GM12878 (cell line): ENCODE measurements around the gene SSB.
"Not testable (repeated sequence)": the region's sequence is repeated elsewhere in the genome, so short reads cannot be mapped to it uniquely, and the experiment has no call there.

Source experiments
- ATF7 ChIP-seq: fragments of 450-650 bp; IDR thresholded peaks from 2 replicates; pipeline ENCODE4 v1.6.1; 2016; ENCODE audit warnings: low read depth, mild to moderate bottlenecking
- CHD1 ChIP-seq: IDR thresholded peaks from 2 replicates; pipeline ENCODE4 v1.6.1; 2012; ENCODE audit warnings: low read depth, low read length, improper control_type of control experiment
- RAD21 ChIP-seq: IDR thresholded peaks from 2 replicates; pipeline ENCODE4 v1.6.1; 2011; ENCODE audit warnings: mild to moderate bottlenecking, low read depth, low read length, moderate library complexity; ENCODE audit not compliant: insufficient read depth
- TAF1 ChIP-seq: IDR thresholded peaks from 2 replicates; pipeline ENCODE4 v1.6.1; 2011; ENCODE audit warnings: mild to moderate bottlenecking, low read depth, low read length, borderline replicate concordance
- TF ChIP-seq, protein P1 (sequence below), 3 experiments: IDR thresholded peaks in 2 of 3; conservative IDR thresholded peaks in 1 of 3; 2 replicates each; pipeline ENCODE4 v1.5.1; 2011; ENCODE audit warnings: low read depth in 3 of 3, low read length in 3 of 3, mild to moderate bottlenecking in 3 of 3, control low read depth in 2 of 3, moderate library complexity in 2 of 3, inconsistent platforms in 1 of 3, mixed read lengths in 1 of 3; ENCODE audit not compliant: control insufficient read depth in 2 of 3, insufficient read depth in 1 of 3; ENCODE audit errors: extremely low read depth in 1 of 3
- TF ChIP-seq, protein P2 (sequence below): IDR thresholded peaks from 2 replicates; pipeline ENCODE4 v1.6.1; 2011; ENCODE audit warnings: mild to moderate bottlenecking, low read depth, low read length, moderate library complexity; ENCODE audit not compliant: insufficient replicate concordance
- TF ChIP-seq, protein P3 (sequence below): fragments of 450-650 bp; IDR thresholded peaks from 2 replicates; pipeline ENCODE4 v1.6.1; 2017; ENCODE audit warnings: antibody characterized with exemption, mild to moderate bottlenecking, moderate library complexity
- TF ChIP-seq, protein P4 (sequence below): fragments of 450-650 bp; IDR thresholded peaks from 2 replicates; pipeline ENCODE4 v1.6.1; 2018; ENCODE audit warnings: mild to moderate bottlenecking, low read depth, moderate library complexity; ENCODE audit not compliant: partially characterized antibody

DNA sequence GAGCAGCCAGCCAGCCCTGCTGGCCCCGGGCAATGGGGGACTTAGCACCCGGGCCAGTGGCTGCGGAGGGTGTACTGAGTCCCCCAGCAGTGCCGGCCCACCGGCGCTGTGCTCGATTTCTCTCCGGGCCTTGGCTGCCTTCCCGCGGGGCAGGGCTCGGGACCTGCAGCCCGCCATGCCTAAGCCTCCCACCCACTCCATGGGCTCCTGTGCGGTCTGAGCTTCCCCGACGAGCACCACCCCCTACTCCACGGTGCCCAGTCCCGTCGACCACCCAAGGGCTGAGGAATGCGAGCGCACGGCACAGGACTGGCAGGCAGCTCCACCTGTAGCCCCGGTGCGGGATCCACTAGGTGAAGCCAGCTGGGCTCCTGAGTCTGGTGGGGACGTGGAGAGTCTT is 43.0 kb downstream of the SSB start:
- not testable (repeated sequence) for TF ChIP-seq TAF1, ATF7, CHD1, RAD21
- TF ChIP-seq, protein P1, sequence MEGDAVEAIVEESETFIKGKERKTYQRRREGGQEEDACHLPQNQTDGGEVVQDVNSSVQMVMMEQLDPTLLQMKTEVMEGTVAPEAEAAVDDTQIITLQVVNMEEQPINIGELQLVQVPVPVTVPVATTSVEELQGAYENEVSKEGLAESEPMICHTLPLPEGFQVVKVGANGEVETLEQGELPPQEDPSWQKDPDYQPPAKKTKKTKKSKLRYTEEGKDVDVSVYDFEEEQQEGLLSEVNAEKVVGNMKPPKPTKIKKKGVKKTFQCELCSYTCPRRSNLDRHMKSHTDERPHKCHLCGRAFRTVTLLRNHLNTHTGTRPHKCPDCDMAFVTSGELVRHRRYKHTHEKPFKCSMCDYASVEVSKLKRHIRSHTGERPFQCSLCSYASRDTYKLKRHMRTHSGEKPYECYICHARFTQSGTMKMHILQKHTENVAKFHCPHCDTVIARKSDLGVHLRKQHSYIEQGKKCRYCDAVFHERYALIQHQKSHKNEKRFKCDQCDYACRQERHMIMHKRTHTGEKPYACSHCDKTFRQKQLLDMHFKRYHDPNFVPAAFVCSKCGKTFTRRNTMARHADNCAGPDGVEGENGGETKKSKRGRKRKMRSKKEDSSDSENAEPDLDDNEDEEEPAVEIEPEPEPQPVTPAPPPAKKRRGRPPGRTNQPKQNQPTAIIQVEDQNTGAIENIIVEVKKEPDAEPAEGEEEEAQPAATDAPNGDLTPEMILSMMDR (IDR thresholded peaks at IDR 0.05 in 2 of 3, conservative IDR thresholded peaks at IDR 0.05 in 1 of 3; ENCODE audit: control insufficient read depth in 2 of 3, extremely low read depth in 1 of 3, insufficient read depth in 1 of 3, low read depth in 3 of 3, low read length in 3 of 3): not testable (repeated sequence)
- TF ChIP-seq, protein P2, sequence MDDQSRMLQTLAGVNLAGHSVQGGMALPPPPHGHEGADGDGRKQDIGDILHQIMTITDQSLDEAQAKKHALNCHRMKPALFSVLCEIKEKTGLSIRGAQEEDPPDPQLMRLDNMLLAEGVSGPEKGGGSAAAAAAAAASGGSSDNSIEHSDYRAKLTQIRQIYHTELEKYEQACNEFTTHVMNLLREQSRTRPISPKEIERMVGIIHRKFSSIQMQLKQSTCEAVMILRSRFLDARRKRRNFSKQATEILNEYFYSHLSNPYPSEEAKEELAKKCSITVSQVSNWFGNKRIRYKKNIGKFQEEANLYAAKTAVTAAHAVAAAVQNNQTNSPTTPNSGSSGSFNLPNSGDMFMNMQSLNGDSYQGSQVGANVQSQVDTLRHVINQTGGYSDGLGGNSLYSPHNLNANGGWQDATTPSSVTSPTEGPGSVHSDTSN: not testable (repeated sequence)
- TF ChIP-seq, protein P3, sequence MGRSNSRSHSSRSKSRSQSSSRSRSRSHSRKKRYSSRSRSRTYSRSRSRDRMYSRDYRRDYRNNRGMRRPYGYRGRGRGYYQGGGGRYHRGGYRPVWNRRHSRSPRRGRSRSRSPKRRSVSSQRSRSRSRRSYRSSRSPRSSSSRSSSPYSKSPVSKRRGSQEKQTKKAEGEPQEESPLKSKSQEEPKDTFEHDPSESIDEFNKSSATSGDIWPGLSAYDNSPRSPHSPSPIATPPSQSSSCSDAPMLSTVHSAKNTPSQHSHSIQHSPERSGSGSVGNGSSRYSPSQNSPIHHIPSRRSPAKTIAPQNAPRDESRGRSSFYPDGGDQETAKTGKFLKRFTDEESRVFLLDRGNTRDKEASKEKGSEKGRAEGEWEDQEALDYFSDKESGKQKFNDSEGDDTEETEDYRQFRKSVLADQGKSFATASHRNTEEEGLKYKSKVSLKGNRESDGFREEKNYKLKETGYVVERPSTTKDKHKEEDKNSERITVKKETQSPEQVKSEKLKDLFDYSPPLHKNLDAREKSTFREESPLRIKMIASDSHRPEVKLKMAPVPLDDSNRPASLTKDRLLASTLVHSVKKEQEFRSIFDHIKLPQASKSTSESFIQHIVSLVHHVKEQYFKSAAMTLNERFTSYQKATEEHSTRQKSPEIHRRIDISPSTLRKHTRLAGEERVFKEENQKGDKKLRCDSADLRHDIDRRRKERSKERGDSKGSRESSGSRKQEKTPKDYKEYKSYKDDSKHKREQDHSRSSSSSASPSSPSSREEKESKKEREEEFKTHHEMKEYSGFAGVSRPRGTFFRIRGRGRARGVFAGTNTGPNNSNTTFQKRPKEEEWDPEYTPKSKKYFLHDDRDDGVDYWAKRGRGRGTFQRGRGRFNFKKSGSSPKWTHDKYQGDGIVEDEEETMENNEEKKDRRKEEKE: not testable (repeated sequence)
- TF ChIP-seq, protein P4, sequence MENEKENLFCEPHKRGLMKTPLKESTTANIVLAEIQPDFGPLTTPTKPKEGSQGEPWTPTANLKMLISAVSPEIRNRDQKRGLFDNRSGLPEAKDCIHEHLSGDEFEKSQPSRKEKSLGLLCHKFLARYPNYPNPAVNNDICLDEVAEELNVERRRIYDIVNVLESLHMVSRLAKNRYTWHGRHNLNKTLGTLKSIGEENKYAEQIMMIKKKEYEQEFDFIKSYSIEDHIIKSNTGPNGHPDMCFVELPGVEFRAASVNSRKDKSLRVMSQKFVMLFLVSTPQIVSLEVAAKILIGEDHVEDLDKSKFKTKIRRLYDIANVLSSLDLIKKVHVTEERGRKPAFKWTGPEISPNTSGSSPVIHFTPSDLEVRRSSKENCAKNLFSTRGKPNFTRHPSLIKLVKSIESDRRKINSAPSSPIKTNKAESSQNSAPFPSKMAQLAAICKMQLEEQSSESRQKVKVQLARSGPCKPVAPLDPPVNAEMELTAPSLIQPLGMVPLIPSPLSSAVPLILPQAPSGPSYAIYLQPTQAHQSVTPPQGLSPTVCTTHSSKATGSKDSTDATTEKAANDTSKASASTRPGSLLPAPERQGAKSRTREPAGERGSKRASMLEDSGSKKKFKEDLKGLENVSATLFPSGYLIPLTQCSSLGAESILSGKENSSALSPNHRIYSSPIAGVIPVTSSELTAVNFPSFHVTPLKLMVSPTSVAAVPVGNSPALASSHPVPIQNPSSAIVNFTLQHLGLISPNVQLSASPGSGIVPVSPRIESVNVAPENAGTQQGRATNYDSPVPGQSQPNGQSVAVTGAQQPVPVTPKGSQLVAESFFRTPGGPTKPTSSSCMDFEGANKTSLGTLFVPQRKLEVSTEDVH: not testable (repeated sequence)
